Upper lobe of left lung (tissue), 4 donors: ENCODE measurements around the gene SOX12.

Source experiments
- CTCF ChIP-seq, 6 experiments: fragments of 450-650 bp in 4 of 6; fragments of 200-600 bp in 2 of 6; sonication (generic) in 2 of 6; IDR thresholded peaks; one replicate each; pipeline ENCODE4 v1.5.1; 2016 to 2019; ENCODE audit warnings: antibody characterized with exemption in 6 of 6
- POLR2A ChIP-seq, 4 donors: fragments of 450-650 bp; IDR thresholded peaks; one replicate each; pipeline ENCODE4 v1.5.1; 2016 to 2017; ENCODE audit warnings: antibody characterized with exemption in 4 of 4, mild to moderate bottlenecking in 2 of 4

DNA sequence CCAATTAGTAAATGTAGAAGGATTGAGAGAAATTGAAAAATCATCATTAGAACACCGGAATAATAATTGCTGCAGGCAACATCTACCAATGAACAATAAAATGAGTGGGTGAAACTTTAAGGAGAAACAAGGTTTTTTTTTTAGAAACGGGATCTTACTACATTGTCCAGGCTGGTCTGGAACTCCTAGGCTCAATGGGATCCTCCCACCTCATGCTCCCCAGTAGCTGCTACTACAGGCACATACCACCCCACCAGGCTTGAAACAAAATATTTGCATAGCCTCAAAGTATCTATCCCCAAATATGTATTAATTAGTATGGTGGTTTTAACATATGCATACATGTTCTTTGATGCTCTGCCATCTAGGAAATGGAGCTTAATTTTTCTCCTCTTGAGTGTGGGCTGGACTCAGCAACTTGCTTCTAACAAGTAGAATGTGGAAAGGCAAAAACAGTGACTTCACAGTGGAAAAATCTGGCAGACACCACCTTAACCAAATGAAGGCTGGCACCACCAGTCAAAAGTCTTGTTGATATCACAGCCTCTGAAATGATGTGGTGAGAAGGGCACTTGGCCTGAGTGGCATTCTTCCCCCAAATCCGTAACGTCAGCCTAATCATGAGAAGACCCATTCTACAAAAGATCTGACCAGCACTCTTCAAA is 33.7 kb downstream of the SOX12 start:
- TF ChIP-seq CTCF (IDR thresholded peaks at IDR 0.05): no peak
- TF ChIP-seq POLR2A (IDR thresholded peaks at IDR 0.05): no peak
